ENCODE results near the gene GAS2L2.

GRCh38 chr17:35698800-35699199 lies 54.2 kb downstream of the GAS2L2 start:
- TF ChIP-seq POLR2A (IDR thresholded peaks at IDR 0.05) = no peak
- TF ChIP-seq, protein P1, sequence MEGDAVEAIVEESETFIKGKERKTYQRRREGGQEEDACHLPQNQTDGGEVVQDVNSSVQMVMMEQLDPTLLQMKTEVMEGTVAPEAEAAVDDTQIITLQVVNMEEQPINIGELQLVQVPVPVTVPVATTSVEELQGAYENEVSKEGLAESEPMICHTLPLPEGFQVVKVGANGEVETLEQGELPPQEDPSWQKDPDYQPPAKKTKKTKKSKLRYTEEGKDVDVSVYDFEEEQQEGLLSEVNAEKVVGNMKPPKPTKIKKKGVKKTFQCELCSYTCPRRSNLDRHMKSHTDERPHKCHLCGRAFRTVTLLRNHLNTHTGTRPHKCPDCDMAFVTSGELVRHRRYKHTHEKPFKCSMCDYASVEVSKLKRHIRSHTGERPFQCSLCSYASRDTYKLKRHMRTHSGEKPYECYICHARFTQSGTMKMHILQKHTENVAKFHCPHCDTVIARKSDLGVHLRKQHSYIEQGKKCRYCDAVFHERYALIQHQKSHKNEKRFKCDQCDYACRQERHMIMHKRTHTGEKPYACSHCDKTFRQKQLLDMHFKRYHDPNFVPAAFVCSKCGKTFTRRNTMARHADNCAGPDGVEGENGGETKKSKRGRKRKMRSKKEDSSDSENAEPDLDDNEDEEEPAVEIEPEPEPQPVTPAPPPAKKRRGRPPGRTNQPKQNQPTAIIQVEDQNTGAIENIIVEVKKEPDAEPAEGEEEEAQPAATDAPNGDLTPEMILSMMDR (IDR thresholded peaks at IDR 0.05) = no peak

All from prostate gland (tissue), 2 donors.